Measurements from ENCODE around the gene ADCY2.

ADCY2 gene

GRCh38 chr5:7848296-7848695 lies 452.4 kb downstream of the ADCY2 start:
- no peak overlapping the region for H3K4me3 ChIP-seq (ENCODE audit: low read depth, low read length)
- TF ChIP-seq, protein P1, sequence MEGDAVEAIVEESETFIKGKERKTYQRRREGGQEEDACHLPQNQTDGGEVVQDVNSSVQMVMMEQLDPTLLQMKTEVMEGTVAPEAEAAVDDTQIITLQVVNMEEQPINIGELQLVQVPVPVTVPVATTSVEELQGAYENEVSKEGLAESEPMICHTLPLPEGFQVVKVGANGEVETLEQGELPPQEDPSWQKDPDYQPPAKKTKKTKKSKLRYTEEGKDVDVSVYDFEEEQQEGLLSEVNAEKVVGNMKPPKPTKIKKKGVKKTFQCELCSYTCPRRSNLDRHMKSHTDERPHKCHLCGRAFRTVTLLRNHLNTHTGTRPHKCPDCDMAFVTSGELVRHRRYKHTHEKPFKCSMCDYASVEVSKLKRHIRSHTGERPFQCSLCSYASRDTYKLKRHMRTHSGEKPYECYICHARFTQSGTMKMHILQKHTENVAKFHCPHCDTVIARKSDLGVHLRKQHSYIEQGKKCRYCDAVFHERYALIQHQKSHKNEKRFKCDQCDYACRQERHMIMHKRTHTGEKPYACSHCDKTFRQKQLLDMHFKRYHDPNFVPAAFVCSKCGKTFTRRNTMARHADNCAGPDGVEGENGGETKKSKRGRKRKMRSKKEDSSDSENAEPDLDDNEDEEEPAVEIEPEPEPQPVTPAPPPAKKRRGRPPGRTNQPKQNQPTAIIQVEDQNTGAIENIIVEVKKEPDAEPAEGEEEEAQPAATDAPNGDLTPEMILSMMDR (IDR thresholded peaks at IDR 0.05; ENCODE audit: low read depth, low read length) = no peak

GRCh38 chr5:7849681-7850394 lies 453.9 kb downstream of the ADCY2 start:
- H3K4me3 ChIP-seq (ENCODE audit: low read depth, low read length) = no peak overlapping the region
- TF ChIP-seq, protein P1 (IDR thresholded peaks at IDR 0.05; ENCODE audit: low read depth, low read length) = no peak

DNA sequence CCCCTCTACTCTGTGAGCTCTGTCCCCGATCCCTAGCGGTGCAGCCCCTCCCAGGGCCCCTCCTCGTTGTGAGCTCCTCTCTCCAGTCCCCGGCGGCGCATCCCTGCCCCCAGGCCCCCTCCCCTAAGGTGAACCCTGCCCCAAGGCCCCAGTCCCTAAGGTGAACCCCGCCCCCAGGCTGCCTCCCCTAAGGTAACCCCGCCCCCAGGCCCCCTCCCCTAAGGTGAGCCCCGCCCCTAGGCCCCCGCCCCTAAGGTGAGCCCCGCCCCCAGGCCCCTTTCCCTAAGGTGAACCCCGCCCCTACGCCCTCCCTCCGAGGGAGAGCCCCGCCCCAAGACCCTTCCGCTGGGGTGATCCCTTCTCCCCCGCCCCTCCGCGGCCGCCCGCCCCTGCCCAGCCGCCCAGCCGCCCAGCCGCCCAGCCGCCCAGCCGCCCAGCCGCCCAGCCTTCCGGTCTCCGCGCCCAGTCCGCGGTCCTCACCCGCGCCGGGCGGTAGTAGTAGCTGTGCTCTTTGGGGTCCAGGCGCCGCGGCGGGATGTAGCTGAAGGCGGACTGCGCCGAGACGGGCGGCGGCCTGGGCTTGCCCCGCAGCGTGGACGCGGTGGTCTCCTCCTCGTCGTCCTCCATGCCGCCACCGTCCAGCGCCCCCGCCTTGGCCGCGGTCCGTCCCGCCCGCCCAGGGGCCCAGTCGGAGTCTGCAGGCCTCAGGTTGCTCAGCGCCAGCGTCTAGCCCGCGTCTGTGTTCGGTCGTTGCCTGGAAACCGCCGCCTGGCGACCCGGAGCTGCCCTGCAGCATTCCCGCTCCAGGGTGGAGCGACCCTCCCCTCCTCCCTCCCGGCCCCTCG lies 454.7 kb downstream of the ADCY2 start, which contains the start of gene CFAP90:
TSS of gene CFAP90 (minus strand) at position 739 of the 845 bp plus-strand sequence. CDS start at position 627, 112 bp downstream.
- TF ChIP-seq, protein P1 (IDR thresholded peaks at IDR 0.05; ENCODE audit: low read depth, low read length) = 0 out of 2 replicates have a peak, but pooled peaks have one; percentile 23
- H3K4me3 ChIP-seq (ENCODE audit: low read depth, low read length) = peak within 1 kb of the TSS; percentile 38

GRCh38 chr5:7851240-7851592 lies 455.3 kb downstream of the ADCY2 start:
- TF ChIP-seq, protein P1 (IDR thresholded peaks at IDR 0.05; ENCODE audit: low read depth, low read length) = no peak
- peak overlapping the region; percentile 38 for H3K4me3 ChIP-seq (ENCODE audit: low read depth, low read length)

DNA sequence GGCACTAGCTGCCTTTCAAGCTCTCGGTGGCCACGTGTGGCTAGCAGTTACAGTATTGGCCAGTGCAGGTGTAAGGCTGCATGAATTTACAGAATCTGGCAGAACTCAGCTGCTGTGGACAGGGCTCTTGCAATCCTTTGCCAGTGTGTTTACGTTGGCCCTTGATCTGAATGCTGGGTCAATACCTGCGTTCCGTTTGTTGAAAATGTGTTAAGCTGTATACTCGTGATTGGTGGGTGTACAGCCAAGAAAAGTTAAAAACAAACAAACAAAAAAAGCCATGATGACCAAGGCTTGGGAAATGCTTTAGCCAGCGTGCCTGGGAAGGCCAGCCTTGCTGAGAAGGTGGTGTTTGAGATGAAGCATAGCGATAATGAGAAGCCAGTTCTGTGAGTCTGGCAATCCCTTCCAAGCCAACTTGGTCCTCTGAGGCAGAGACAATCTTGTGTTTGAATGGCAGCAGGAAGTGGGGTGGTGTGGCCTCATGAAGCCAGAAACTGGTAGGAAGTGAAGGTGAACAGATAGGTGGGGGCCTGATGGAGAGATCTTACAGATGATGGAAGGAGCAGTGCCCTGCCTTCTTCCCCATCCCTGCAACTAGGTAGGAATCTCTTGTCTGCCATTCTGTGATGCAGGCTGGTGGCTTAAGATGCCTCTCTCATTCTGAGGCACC lies 455.8 kb downstream of the ADCY2 start:
- TF ChIP-seq, protein P1 (IDR thresholded peaks at IDR 0.05; ENCODE audit: low read depth, low read length) = no peak
- no peak overlapping the region for H3K4me3 ChIP-seq (ENCODE audit: low read depth, low read length)

GRCh38 chr5:7852542-7852941 lies 456.6 kb downstream of the ADCY2 start:
- no peak overlapping the region for H3K4me3 ChIP-seq (ENCODE audit: low read depth, low read length)
- TF ChIP-seq, protein P1 (IDR thresholded peaks at IDR 0.05; ENCODE audit: low read depth, low read length) = no peak
